Spleen (tissue), 11 donors: Measurements from ENCODE around the gene LMBR1. TPM values are rescaled to one million over a fixed set of nuclear protein-coding genes. Genes with fewer than 3 reads are reported as not detected.
"Not testable (repeated sequence)": the region's sequence is repeated elsewhere in the genome, so short reads cannot be mapped to it uniquely, and the experiment has no call there.

Experiments used
- DNase-seq: peaks from one replicate; pipeline ENCODE4 v3.0.0-alpha.2; 2020
- H3K27ac ChIP-seq, 8 donors: fragments of 200-600 bp; sonication (generic) in 7 of 8; 1 replicate in 4 of 8; 2 replicates in 4 of 8; pipeline versions ENCODE4 v1.5.0 to v1.8.0; 2016 to 2021; ENCODE audit warnings: inconsistent platforms in 4 of 8, mild to moderate bottlenecking in 4 of 8, moderate library complexity in 1 of 8
- H3K27me3 ChIP-seq, 7 donors: fragments of 200-600 bp; sonication (generic) in 6 of 7; replicated peaks in 1 of 7; 1 replicate in 4 of 7; 2 replicates in 3 of 7; pipeline versions ENCODE4 v1.5.0 to v1.8.0; 2016 to 2021; ENCODE audit warnings: inconsistent platforms in 3 of 7, mild to moderate bottlenecking in 1 of 7
- H3K36me3 ChIP-seq, 6 donors: fragments of 200-600 bp; sonication (generic) in 5 of 6; 1 replicate in 4 of 6; 2 replicates in 2 of 6; pipeline versions ENCODE4 v1.5.0 to v1.8.0; 2016 to 2021; ENCODE audit warnings: inconsistent platforms in 2 of 6
- H3K4me1 ChIP-seq, 6 donors: fragments of 200-600 bp; sonication (generic) in 5 of 6; 1 replicate in 3 of 6; 2 replicates in 3 of 6; pipeline versions ENCODE4 v1.5.0 to v1.8.0; 2016 to 2021; ENCODE audit warnings: inconsistent platforms in 3 of 6
- H3K4me3 ChIP-seq, 8 donors: fragments of 200-600 bp; sonication (generic) in 7 of 8; 1 replicate in 4 of 8; 2 replicates in 4 of 8; pipeline versions ENCODE4 v1.5.0 to v1.8.0; 2016 to 2021; ENCODE audit warnings: inconsistent platforms in 4 of 8, mild to moderate bottlenecking in 4 of 8, moderate library complexity in 2 of 8
- H3K9me3 ChIP-seq, 8 donors: fragments of 200-600 bp; sonication (generic) in 7 of 8; 1 replicate in 4 of 8; 2 replicates in 4 of 8; pipeline versions ENCODE4 v1.5.0 to v1.8.0; 2016 to 2021; ENCODE audit warnings: inconsistent platforms in 4 of 8
- CTCF ChIP-seq, 11 experiments: fragments of 200-600 bp in 7 of 11; fragments of 450-650 bp in 4 of 11; sonication (generic) in 4 of 11; IDR thresholded peaks in 8 of 11; conservative IDR thresholded peaks in 3 of 11; 1 replicate in 7 of 11; 2 replicates in 4 of 11; pipeline versions ENCODE4 v1.4.0 to v1.8.0; 2016 to 2021; ENCODE audit warnings: antibody characterized with exemption in 11 of 11, inconsistent platforms in 4 of 11, mild to moderate bottlenecking in 1 of 11
- POLR2A ChIP-seq, 3 donors: fragments of 450-650 bp; IDR thresholded peaks; one replicate each; pipeline ENCODE4 v1.5.1; 2017; ENCODE audit warnings: antibody characterized with exemption in 3 of 3, mild to moderate bottlenecking in 1 of 3
- POLR2AphosphoS5 ChIP-seq, 3 donors: sonication (generic); formaldehyde crosslinking; IDR thresholded peaks; one replicate each; pipeline ENCODE4 v1.5.1; 2017; ENCODE audit warnings: antibody characterized with exemption in 3 of 3
- WGBS, 5 donors: extraction: QIAGEN DNeasy Blood & Tissue Kit in 3 of 5; methylation state at CpG; one replicate each; pipeline versions ENCODE4 v1.1.5 to v1.1.7; 2013 to 2018; 5-methylcytosine and 5-hydroxymethylcytosine counted together
- intact Hi-C: fragments of 100-400 bp; cut with DNase I; formaldehyde crosslinking; loops from one replicate; pipeline ENCODE4 v1.15.0; 2023; ENCODE audit warnings: low total_unique reads
- polyA plus RNA-seq, 3 donors: library from polyadenylated mRNA; stranded (reverse); fragments of 200-250 nt; gene quantifications; one replicate each; pipeline ENCODE4 v1.2.1, GENCODE V29; 2013
- total RNA-seq, 7 donors: library from RNA; depleted of rRNA in 3 of 7; stranded (reverse); fragments of >200 nt in 3 of 7; fragmentation: NEBNext Ultra II Directional in 4 of 7; extraction: Animal tissue kit (Norgen Biotek cat#: 25700) in 4 of 7; gene quantifications; one replicate each; pipeline versions ENCODE4 v1.1.0 to v1.2.1, GENCODE V29; 2016 to 2021
- donor health status: healthy with polysubstance abuse.
- donor health status: DM: no; HTN: no; CAD: no; lungs with moderate emphysema.
- donor health status: DM: no; HTN: no; CAD: no.
- donor health status: Bipolar disorder and iron deficiency.
- donor health status: healthy.
- donor health status: DM: no; HTN: no; CAD: no.
- donor health status: DM: yes; HTN: yes; CAD: no.

LMBR1 gene
- total and polyA plus RNA-seq, 10 donors, result 4.8 to 88.3 (median 63.7) TPM

DNA sequence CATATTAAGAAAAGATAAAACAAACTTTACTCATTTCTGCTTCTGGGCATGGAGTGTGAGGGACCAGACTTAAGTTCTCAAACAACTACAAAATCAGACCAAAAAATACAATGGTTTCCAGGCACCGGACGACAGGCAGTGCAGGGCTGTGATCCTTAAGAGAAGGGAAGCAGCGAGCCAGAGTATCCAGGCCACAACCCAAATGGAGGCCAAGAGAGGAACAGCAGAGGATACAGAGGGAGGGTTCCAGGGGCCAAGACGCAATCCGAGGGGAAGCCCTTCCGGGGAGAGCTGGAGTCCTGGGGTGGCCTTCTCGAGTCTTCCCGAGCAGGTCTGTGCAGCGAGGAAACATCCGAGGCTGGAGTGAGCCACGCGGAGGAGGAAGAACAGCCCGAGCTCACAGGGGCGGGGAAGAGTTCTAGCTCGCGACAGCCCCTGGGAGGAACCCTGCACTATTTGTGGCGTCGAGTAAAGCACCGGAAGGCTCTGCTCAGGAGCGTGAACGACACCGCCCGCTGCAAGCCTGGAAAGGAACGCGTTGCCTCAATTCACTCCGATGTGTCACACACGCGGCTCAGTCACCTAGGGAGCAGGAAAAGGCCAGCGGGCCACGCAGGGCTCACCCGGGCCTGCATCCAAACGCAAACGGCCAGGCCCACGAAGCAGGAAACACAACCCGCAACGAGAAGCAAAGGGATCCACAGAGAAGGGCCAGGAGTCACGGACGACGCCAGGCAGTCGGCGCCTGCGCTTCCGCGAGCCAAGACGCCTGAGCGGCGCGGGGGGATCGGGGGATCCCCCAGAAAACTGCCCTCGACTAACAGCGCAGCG lies 253.3 kb downstream of the LMBR1 start:
- peaks cover 0 to 24% (median 1%) of the 10 kb centered on the region in 8 donors for H3K9me3 ChIP-seq
- WGBS, 5 donors, result 49 to 76% (median 58%) methylated on average over 48 to 52 of the region's 52 CpGs
- TF ChIP-seq POLR2A (IDR thresholded peaks at IDR 0.05) (no peak), CTCF (IDR thresholded peaks at IDR 0.05 in 8 of 11, conservative IDR thresholded peaks at IDR 0.05 in 3 of 11) (no peak), POLR2AphosphoS5 (IDR thresholded peaks at IDR 0.05) (no peak)
- H3K27ac ChIP-seq, result peak overlapping the region; percentile 28 to 89 (median 80)
- peaks cover 0 to 37% (median 0%) of the 10 kb centered on the region in 7 donors for H3K27me3 ChIP-seq
- H3K36me3 ChIP-seq, result no peaks in the 10 kb centered on the region
- peaks cover 4 to 21% (median 16%) of the 10 kb centered on the region in 6 donors for H3K4me1 ChIP-seq
- intact Hi-C loops, result no loop called here
- peak overlapping the region; percentile 71 to 95 (median 86) for H3K4me3 ChIP-seq
- no peak for DNase-seq

- H3K4me3 ChIP-seq, result no peak overlapping the region
- intact Hi-C loops, result no loop called here
- WGBS, 5 donors, result 96 to 98% (median 97%) methylated on average over 8 of the region's 8 CpGs
- peaks cover 0 to 31% (median 0%) of the 10 kb centered on the region in 7 donors for H3K27me3 ChIP-seq
- H3K9me3 ChIP-seq, result peaks cover 0 to 24% (median 1%) of the 10 kb centered on the region in 8 donors
- no peak overlapping the region for H3K27ac ChIP-seq
- no peak for DNase-seq
- no peak for TF ChIP-seq POLR2AphosphoS5 (IDR thresholded peaks at IDR 0.05)
- no peak for TF ChIP-seq POLR2A (IDR thresholded peaks at IDR 0.05)
- no peak for TF ChIP-seq CTCF (IDR thresholded peaks at IDR 0.05 in 8 of 11, conservative IDR thresholded peaks at IDR 0.05 in 3 of 11)
- H3K36me3 ChIP-seq, result no peaks in the 10 kb centered on the region
- peaks cover 4 to 21% (median 16%) of the 10 kb centered on the region in 6 donors for H3K4me1 ChIP-seq
Observed at GRCh38 chr7:156638443-156639077, 254.4 kb downstream of the LMBR1 start.

GRCh38 chr7:156637093-156637492 lies 255.9 kb downstream of the LMBR1 start:
- H3K27ac ChIP-seq, H3K36me3 ChIP-seq, H3K4me3 ChIP-seq, intact Hi-C loops, DNase-seq: not testable (repeated sequence)
- H3K27me3 ChIP-seq, result peaks cover 0 to 21% (median 0%) of the 10 kb centered on the region in 7 donors
- H3K4me1 ChIP-seq, result peaks cover 4 to 21% (median 16%) of the 10 kb centered on the region in 6 donors
- 95 to 99% (median 97%) methylated on average over 7 of the region's 7 CpGs for WGBS, 5 donors
- H3K9me3 ChIP-seq, result peaks cover 0 to 24% (median 1%) of the 10 kb centered on the region in 8 donors

GRCh38 chr7:156635529-156636385 lies 257.2 kb downstream of the LMBR1 start:
- intact Hi-C loops, result no loop called here
- Histone ChIP-seq H3K27ac (no peak overlapping the region), H3K36me3 (no peaks in the 10 kb centered on the region), H3K9me3 (peaks cover 0 to 24% (median 1%) of the 10 kb centered on the region in 8 donors), H3K27me3 (peaks cover 0 to 13% (median 0%) of the 10 kb centered on the region in 7 donors), H3K4me1 (peaks cover 0 to 13% (median 10%) of the 10 kb centered on the region in 6 donors), H3K4me3 (no peak overlapping the region)
- TF ChIP-seq POLR2AphosphoS5 (IDR thresholded peaks at IDR 0.05), result no peak
- TF ChIP-seq CTCF (IDR thresholded peaks at IDR 0.05 in 8 of 11, conservative IDR thresholded peaks at IDR 0.05 in 3 of 11), result no peak
- TF ChIP-seq POLR2A (IDR thresholded peaks at IDR 0.05), result no peak
- 89 to 93% (median 92%) methylated on average over 7 of the region's 7 CpGs for WGBS, 5 donors
- DNase-seq, result no peak
